Measurements from ENCODE around the gene SV2C. TPM values are rescaled to one million over a fixed set of nuclear protein-coding genes. Genes with fewer than 3 reads are reported as not detected.
A peak's percentile ranks its signal among the peaks of the same experiment; 100 is the strongest.
"Not testable (repeated sequence)": the region's sequence is repeated elsewhere in the genome, so short reads cannot be mapped to it uniquely, and the experiment has no call there.

SV2C gene
- total RNA-seq, 1 experiment from 2014 or later, result not detected

DNA sequence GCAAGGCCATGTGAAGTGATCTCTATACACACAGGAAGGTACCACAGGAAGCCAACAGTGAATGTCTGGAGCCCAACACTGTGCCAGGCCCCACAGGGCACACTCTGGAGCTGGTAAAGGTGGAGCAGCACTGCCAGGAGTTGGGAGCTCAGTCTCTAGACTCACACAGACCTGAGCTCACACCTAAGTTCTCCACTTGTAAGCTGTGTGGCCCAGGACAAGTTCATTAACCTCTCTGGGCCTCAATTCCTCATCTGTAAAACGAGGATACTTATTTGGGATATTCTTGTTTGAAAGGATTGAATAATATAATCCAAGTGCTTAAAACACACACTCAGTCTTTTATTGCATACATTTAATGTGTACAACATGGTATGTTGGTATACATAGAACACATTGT, 259.3 kb downstream of the SV2C start:
- H3K27me3 ChIP-seq, result no peaks in the 10 kb centered on the region

DNA sequence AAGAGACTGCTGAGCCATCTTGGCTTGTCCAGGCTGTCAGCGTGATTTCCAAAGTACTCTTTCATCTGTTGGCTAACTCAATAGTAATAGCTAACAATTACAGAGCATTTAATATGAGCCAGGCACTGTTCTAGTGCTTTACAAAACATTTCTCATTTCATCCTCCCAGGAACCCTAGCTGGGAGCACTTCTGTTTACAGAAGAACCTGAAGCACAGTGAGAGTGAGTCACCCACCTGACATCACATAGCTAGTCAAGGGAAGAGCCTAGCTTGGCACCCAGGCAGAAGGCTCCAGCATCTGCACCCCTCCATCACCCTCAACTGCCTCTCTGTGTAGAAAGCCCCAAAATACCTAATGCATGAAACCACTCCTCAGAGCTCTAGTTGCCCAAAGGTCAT, 262.4 kb downstream of the SV2C start:
- no peaks in the 10 kb centered on the region for H3K9me3 ChIP-seq (replicated peaks)
- no peaks in the 10 kb centered on the region for H3K4me1 ChIP-seq
- H3K4me3 ChIP-seq, result no peak overlapping the region
- no peak overlapping the region for H3K27ac ChIP-seq
- DNase-seq, result no peak
- no peaks in the 10 kb centered on the region for H3K36me3 ChIP-seq
- no peaks in the 10 kb centered on the region for H3K27me3 ChIP-seq

More for the DNA sequence above, 259.3 kb downstream of the SV2C start:
- DNase-seq, result no peak
- no peaks in the 10 kb centered on the region for H3K4me1 ChIP-seq
- H3K27ac ChIP-seq, result no peak overlapping the region
- H3K4me3 ChIP-seq, result no peak overlapping the region
- H3K9me3 ChIP-seq (replicated peaks), result no peaks in the 10 kb centered on the region
- H3K36me3 ChIP-seq, result no peaks in the 10 kb centered on the region

DNA sequence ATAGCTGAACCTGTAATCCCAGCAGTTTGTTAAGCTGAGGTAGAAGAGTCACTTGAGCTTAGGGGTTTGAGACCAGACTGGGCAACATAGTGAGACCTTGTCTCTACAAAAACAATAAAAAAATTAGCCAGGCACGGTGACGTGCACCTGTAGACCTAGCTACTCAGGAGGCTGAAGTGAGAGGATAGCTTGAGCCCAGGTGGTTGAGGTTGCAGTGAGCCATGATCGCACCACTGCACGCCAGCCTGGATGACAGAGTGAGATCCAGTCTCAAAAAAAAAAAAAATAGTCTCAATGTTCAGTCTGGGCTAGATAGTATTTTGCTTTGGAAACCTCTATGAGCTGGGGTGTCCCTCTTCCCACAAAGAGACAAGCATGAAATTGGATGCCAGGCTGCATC, 268.0 kb downstream of the SV2C start:
- no peaks in the 10 kb centered on the region for H3K9me3 ChIP-seq (replicated peaks)
- DNase-seq, result no peak
- H3K27me3 ChIP-seq, result no peaks in the 10 kb centered on the region
- no peak overlapping the region for H3K27ac ChIP-seq
- H3K4me3 ChIP-seq, result no peak overlapping the region
- no peaks in the 10 kb centered on the region for H3K36me3 ChIP-seq
- no peaks in the 10 kb centered on the region for H3K4me1 ChIP-seq

DNA sequence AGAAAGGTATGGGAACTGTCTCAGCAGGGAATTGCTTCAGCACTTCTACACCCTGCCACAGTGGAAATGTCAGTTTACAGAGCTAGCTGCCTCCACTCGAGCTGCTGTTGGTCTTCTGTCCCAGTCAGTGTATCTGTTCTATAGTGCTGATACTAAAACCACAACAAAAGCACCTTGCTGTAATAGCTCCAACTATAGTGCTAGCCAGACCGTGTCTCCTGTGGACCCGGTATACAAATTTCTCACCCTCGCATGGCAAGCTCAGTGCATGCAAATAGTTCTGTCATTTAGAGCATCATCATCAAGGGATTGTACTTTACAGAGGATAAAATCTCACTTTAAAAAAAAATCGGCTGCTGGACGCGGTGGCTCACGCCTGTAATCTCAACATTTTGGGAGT, 268.4 kb downstream of the SV2C start:
- no peaks in the 10 kb centered on the region for H3K27me3 ChIP-seq
- no peak for DNase-seq
- H3K4me1 ChIP-seq, result no peaks in the 10 kb centered on the region
- H3K4me3 ChIP-seq, result no peak overlapping the region
- no peaks in the 10 kb centered on the region for H3K9me3 ChIP-seq (replicated peaks)
- no peaks in the 10 kb centered on the region for H3K36me3 ChIP-seq
- no peak overlapping the region for H3K27ac ChIP-seq

DNA sequence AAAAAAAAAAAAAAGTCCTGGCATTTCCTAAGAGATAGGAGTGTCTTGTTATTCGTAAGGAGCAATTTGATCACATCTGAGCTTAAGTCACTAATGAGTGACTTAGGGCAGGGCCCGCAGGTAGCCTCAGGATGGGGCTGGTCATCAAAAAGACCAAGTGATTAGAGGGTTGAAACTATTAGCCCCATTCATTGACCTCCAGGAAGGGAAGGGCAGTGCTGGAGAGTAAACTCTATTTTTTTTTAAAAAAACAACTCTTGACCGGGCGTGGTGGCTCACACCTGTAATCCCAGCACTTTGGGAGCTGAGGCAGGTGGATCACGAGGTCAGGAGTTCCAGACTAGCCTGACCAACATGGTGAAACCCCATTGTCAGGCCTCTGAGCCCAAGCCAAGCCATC, 273.7 kb downstream of the SV2C start:
- Histone ChIP-seq H3K4me1 (no peaks in the 10 kb centered on the region), H3K36me3 (no peaks in the 10 kb centered on the region), H3K27me3 (no peaks in the 10 kb centered on the region), H3K4me3 (no peak overlapping the region), H3K9me3 (replicated peaks) (no peaks in the 10 kb centered on the region), H3K27ac (no peak overlapping the region)
- DNase-seq, result no peak

DNA sequence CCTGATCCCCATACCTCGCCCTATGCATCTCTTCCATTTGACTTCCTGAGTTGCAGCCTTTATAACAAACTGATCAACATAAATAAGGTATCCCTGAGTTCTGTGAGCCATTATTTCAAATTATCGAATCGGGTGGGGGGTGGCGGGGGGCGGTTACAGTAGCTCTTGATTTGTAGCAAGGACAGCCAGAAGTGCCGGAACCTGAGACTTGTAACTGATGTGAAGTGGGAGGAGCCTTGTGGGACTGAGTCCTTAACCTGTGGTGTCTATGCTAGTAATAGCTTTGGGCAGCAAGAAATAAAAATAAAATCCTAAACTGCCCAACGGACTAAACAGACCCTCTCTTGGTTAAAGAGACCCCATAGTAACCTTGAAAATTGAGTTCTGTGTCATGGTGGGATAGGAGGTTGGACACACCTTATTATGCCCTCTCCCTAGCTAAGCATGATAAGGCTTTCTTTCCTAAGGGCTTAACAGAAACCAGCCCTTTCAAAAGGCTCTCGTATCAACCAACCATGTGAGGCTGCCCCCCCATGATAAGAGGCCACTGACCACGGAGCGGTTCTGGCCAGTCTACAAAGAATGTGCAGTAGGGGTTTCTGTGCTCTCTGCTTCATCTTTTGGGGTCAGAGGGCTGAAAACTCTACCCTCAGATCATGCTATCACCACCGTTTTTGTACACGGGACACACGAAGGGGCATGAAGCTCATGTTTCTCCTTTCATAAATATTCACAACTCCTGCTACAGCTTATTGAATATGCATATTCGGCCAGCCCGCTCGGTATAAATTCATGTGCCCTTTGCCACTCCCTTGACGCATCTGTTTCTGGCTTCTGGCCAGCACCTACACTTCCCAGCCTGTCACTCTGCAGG, 280.4 kb downstream of the SV2C start:
- no peaks in the 10 kb centered on the region for H3K36me3 ChIP-seq
- no peaks in the 10 kb centered on the region for H3K4me1 ChIP-seq
- no peak for DNase-seq
- no peak overlapping the region for H3K27ac ChIP-seq
- H3K4me3 ChIP-seq, result no peak overlapping the region
- no peaks in the 10 kb centered on the region for H3K27me3 ChIP-seq
- H3K9me3 ChIP-seq (replicated peaks), result no peaks in the 10 kb centered on the region

DNA sequence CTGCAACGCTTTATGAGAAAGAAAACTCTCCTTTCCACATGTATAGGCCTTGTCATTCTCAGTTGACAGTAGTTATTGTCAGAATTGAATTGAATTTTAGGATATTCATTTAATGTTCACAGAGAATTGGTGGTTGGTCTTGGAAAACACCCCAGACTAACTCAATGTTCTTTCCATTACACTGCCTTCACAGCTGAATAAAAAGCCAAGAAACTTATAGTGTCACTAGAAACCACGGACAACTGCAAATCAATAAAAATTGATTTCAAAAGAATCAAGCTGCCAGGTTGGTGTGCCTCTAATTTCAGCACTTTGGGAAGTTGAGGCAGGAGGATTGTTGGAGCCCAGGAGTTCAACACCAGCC, 281.0 kb downstream of the SV2C start:
- Histone ChIP-seq H3K4me1 (no peaks in the 10 kb centered on the region), H3K27me3 (no peaks in the 10 kb centered on the region), H3K36me3 (no peaks in the 10 kb centered on the region), H3K4me3 (no peak overlapping the region), H3K27ac (no peak overlapping the region), H3K9me3 (replicated peaks) (no peaks in the 10 kb centered on the region)
- no peak for DNase-seq

GRCh38 chr5:76365561-76365960, 282.4 kb downstream of the SV2C start:
- Histone ChIP-seq H3K4me1 (no peaks in the 10 kb centered on the region), H3K4me3 (no peak overlapping the region), H3K36me3 (no peaks in the 10 kb centered on the region), H3K27me3 (no peaks in the 10 kb centered on the region), H3K9me3 (replicated peaks) (no peaks in the 10 kb centered on the region), H3K27ac (no peak overlapping the region)
- no peak for DNase-seq

DNA sequence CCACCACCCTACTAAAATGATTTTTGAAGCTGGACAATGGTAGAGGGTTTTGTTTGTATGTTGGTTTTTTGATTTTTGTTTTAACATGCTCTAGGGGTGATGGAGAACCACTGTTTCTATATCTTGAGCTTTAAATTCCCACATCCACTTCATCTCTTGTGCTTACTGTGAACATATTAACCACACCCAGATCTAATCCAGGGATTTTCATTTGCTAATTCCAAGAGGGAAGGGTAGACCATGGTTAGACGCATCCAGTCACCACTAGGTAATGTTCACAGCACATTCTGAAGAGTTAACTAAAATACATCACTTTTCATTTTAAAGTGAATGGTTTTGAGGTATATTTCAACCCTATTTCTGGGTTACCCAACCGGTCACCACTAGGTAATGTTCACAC, 283.4 kb downstream of the SV2C start:
- DNase-seq, result no peak
- H3K27ac ChIP-seq, result no peak overlapping the region
- H3K36me3 ChIP-seq, result no peaks in the 10 kb centered on the region
- no peaks in the 10 kb centered on the region for H3K9me3 ChIP-seq (replicated peaks)
- H3K27me3 ChIP-seq, result no peaks in the 10 kb centered on the region
- no peak overlapping the region for H3K4me3 ChIP-seq
- H3K4me1 ChIP-seq, result no peaks in the 10 kb centered on the region

- Histone ChIP-seq H3K4me3 (no peak overlapping the region), H3K9me3 (replicated peaks) (no peaks in the 10 kb centered on the region), H3K36me3 (no peaks in the 10 kb centered on the region), H3K4me1 (no peaks in the 10 kb centered on the region), H3K27me3 (no peaks in the 10 kb centered on the region), H3K27ac (no peak overlapping the region)
- no peak for DNase-seq
Observed at GRCh38 chr5:76367623-76368371, 284.6 kb downstream of the SV2C start.

- Histone ChIP-seq H3K27ac (no peak overlapping the region), H3K36me3 (no peaks in the 10 kb centered on the region), H3K4me3 (no peak overlapping the region), H3K9me3 (replicated peaks) (no peaks in the 10 kb centered on the region), H3K27me3 (no peaks in the 10 kb centered on the region), H3K4me1 (no peaks in the 10 kb centered on the region)
- DNase-seq, result no peak
Observed at GRCh38 chr5:76368941-76369340, 285.8 kb downstream of the SV2C start.

GRCh38 chr5:76369668-76370067, 286.5 kb downstream of the SV2C start:
- not testable (repeated sequence) for H3K4me3 ChIP-seq; H3K36me3 ChIP-seq; H3K9me3 ChIP-seq (replicated peaks); H3K27me3 ChIP-seq; DNase-seq; H3K27ac ChIP-seq; H3K4me1 ChIP-seq

GRCh38 chr5:76371960-76372322, 288.8 kb downstream of the SV2C start:
- Histone ChIP-seq H3K36me3 (no peaks in the 10 kb centered on the region), H3K4me1 (no peaks in the 10 kb centered on the region)
- no peak for DNase-seq

DNA sequence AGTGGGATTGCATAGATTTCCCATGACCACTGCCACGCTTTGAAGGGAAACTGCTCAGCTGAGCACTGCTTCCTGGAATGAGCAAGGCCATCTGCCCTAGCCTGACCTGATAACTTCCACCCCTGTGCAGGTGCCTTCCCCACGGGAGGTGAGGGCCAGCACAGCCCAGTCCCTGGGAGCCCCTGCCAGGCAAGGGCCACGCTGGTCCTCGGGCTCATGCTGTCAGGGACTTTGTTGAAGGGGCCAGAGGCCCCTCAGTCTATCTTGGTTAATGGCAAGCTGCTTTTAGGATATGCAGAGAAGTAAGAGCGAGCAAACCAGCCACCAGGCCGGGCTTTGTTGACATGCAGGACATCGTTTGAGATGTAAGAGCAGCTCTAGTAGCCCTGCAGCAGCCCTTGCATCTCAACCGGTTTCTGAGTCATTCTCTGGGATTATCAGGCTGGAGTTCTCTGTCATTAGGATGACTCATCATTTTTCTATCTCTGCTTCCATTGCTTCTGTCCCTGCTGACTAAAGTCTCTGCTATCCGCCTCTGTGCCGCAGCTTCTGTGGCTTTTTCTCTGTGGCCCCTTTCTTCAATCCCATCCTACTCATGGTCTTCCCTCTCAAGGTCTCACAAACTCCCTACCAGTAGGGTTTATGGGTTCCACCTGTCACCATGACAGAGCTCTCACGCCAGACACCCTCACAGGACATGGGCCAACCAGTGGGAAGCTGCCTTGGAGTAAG, 289.3 kb downstream of the SV2C start:
- Histone ChIP-seq H3K9me3 (replicated peaks) (no peaks in the 10 kb centered on the region), H3K27me3 (no peaks in the 10 kb centered on the region), H3K27ac (no peak overlapping the region), H3K4me3 (no peak overlapping the region), H3K4me1 (no peaks in the 10 kb centered on the region), H3K36me3 (no peaks in the 10 kb centered on the region)
- peak; percentile 26 to 47 for DNase-seq

More at GRCh38 chr5:76371960-76372322, 288.8 kb downstream of the SV2C start:
- H3K27ac ChIP-seq, result no peak overlapping the region
- H3K4me3 ChIP-seq, result no peak overlapping the region
- no peaks in the 10 kb centered on the region for H3K9me3 ChIP-seq (replicated peaks)
- no peaks in the 10 kb centered on the region for H3K27me3 ChIP-seq

Measured in SJCRH30 (cell line).